UCSD-AML1 (cell line): ENCODE measurements around the gene AKNAD1.
"Not testable (repeated sequence)": the region's sequence is repeated elsewhere in the genome, so short reads cannot be mapped to it uniquely, and the experiment has no call there.

Source experiments
- DNase-seq: peaks from one replicate; lab custom pipeline; 2025; ENCODE audit not compliant: unreplicated experiment; lab: John Stamatoyannopoulos, UW

AKNAD1 gene, protein sequence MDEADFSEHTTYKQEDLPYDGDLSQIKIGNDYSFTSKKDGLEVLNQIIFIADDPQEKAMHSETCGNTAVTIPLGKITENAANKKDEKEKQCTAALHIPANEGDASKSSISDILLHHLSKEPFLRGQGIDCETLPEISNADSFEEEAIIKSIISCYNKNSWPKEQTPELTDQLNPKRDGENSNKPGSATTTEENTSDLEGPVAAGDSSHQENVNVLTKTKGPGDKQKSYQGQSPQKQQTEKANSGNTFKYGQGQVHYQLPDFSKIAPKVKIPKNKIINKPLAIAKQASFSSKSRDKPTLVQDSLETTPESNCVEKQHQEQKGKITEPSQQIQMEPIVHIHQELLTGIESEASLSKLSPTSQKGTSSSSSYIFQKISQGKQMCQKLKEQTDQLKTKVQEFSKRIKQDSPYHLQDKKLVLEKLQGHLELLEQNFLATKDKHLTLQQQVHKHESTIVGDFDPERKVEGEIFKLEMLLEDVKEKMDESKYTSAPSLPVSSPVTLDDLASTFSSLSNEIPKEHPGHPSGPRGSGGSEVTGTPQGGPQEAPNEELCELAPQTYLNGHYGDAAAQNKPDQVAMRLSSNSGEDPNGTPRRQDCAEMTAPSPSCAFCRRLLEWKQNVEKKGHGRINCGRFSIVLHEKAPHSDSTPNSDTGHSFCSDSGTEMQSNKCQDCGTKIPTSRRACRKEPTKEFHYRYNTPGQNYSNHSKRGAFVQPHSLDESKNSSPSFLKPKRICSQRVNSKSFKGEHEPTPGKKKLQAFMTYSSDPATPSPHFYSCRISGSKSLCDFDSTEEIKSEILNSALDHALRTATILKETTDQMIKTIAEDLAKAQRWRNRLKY

DNA sequence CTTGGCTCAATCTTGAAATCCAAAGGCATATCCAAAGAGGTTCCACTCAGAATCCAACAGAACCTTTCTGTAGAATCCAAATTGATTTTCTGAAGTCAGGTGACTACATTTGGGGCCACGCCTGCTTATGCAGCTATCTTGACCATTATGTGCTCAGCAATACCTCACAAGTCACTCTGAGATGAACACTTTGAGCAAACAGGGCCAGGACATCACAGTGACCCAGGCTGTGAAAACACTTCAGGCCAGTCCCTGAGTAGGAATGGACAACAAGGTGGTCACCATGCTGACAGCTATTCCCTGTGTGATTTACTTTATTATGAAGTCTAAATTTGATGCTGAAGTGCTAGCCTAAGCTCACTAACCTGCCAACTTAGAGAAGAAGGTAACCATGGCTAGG is at the start of gene AKNAD1:
Gene AKNAD1, minus strand, starts transcription at position 101 of the 400 bp plus-strand sequence. CDS start 4,430 bp downstream, outside the sequence.
- DNase-seq = no peak

DNA sequence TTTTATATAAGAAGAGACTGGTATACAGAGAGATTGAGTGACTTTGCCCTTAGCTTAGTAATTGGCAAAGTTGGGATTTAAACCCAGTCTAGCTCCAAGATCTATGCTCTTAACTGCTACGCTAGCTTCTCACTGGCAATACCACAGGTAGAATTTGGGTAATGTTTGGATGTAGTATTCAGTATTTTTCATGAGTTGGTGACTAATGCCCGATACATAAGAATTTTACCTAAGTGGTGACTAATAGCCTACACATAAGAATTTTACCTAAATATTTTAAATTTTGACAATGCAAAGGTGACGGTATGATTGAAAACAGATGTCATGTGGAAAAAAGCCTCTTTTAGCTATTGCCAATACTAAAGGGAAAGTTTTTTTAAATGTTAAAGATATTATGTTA is 44.2 kb upstream of the AKNAD1 start:
- DNase-seq = no peak

DNA sequence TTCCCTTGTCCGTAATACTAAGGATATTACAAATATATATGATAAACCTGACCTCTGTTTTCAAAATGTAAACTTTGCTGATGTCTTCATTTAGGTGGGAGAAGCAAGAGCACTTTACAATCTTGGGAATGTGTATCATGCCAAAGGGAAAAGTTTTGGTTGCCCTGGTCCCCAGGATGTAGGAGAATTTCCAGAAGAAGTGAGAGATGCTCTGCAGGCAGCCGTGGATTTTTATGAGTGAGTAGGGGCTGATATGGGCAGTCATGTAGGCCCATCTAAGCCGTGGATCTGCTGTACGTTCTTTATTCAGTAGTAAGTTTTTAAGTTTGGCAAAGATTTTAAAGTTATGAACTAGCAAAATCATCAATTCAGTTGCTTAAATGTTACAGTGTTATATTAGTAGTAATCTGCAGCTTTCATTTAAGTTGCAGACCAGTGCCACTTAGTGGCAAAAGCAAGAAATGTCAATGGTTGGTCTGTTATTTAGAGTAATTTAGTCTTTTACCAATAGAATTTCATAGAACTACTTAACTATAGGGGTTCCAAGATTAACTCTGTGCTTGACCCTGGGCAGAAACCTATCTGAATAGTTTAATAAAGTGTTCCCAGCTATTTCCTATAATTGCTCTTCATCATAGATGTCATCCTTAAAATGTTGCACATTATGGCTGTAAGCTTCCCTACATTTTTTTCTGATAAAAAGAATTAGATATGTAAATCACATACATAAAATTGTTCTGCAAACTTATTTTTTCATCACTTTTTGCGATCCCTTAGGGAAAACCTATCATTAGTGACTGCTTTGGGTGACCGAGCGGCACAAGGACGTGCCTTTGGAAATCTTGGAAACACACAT is 41.2 kb upstream of the AKNAD1 start:
- no peak for DNase-seq

DNA sequence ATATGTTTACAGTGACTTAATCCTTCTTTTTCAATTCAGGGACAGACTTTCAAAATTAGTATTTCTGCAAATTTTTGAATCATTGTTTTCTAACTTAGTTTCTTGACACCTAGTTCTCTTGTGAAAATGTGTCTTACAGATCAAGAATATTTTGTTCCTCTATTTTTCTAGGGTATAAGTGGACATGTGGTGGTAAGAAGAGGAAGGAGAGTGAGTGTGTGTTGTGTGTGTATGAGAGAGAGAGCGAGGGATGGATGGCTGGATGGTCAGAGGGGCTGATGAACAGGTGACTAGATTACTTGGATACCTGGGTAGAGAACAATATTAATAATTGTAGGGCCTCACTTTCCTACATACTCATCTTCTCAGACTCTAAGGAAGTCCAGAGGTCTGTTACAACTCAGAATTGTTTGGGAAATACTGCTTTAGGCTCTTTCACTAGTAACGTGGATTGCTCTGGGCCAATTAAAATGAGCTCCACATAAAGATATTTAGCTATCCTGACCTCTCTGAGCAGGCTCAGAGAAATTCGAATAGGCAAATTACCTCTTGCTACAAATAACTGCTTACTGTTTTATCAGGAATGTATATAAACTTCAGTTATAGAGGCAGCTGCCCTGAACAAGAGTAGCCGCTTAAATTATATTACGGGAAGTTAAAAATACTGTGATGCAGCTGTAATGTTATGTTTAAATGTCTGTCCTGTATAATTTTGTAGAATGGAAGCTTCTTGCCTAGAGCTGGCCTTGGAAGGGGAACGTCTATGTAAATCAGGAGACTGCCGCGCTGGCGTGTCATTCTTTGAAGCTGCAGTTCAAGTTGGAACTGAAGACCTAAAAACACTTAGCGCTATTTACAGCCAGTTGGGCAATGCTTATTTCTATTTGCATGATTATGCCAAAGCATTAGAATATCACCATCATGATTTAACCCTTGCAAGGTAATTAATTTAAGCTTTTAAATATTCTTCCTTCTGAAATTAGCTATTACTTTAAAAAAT is 39.6 kb upstream of the AKNAD1 start:
- DNase-seq = no peak

DNA sequence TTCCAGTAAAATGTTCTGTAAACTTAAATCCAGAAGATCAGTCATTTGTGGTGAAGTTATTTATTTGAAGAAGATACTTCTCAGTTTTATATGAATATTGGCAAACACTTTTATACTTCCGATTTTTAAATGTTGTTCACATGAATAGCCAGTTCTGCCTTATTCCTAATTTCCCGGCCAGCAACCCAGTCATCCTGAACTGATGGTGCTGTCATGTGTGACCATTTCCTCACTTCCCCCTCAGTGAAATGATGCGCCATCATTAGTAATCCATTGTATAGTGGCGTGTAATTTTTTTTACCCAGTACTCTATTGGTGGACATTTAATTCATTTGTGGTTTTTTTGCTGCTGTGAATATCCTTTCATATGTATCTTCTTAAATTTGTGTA is 36.2 kb upstream of the AKNAD1 start:
- DNase-seq = no peak

DNA sequence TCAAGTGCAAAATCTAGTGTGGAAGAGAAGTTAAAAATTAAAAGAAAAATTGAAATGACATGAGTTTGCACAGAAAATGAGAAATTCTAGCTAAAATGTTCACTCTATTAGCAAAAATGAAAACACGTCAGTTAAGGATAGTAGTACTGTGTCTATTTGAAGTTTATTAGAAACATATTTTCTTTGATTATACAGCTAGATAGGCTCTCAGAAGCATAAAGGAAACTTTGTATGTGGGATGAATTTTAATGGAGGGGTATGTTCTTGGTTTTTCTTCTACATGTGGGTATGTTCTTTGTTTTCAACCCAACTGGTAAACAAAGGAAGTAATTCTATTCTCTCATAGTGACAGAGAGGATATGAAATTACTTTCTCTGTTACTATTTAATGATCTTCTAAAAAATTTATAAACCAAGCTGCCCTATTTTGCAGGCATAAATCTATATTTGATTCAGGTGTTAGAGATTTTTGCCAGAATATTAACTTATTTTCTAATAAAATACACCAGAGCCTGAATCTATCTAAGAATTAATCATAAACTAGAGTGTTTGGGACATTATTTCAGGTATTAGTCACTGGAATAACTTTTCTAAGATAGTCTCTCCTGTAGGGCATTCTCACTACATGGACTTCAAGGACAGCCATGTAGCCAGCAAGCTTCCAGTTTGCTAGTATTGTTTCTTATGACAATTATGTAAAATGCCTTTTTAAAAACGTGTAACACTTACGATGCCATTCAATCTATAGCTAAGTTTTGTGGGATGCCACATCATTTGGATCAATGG is 35.7 kb upstream of the AKNAD1 start:
- DNase-seq = no peak

DNA sequence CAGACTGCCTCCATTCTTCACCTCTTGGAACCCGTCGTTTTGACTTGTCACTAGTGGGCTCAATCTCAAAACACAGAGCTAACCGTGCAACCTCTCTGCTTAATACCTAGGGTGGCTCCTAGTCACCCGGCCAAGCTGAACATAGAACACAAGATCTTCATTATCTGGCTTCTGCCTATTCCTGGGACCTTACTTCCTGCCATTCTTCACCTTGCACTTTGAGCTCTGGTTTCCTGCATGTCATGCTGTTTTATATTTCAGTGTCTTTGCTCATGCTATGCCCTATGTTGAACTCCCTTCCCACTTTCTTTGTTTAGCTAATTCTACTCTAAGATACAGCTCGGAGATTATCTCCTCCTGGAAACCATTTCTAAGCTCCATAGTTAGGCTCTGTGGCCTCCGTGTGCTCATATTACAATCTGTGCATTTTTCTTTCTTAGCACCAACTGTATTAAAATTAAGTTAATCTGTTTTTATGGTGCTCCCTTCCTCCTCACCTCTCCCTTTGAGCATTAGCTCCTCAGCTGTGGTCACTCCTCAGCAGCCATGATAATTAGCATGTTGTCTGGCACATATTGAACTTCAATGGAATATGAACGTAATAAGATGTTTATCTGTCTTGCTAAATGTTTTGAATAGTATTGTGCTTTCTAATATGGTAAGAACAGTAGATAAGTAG is 33.0 kb upstream of the AKNAD1 start:
- DNase-seq = no peak

DNA sequence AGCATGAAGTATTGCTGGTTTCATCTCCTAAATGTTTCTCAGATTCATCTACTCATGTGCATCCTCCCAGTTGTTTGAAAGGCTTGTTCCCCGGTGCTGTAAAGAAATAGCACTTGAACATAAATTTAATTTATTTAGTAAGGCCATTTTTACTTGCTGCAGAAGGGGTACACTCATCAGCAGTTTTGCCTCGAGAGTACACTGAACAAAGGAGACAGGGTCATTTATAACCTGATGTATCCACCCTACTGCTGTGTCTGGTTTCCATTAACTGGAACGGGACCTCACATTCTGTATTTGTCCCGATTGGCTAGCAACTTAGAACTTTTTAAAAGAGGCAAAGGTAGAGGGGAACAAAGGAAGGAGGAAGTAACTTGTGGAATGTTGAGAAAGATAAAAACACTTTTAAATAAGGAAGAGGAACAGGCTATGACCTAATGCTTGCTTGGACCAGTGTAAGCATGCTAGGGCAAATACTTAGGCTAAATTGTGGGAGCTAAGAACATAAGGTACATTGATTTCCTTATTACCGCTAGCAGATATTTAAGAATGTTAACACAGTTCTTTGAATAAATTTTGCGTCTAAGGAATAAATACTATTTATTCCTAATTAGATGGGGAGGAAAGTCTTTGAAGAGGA is 32.2 kb upstream of the AKNAD1 start:
- not testable (repeated sequence) for DNase-seq

DNA sequence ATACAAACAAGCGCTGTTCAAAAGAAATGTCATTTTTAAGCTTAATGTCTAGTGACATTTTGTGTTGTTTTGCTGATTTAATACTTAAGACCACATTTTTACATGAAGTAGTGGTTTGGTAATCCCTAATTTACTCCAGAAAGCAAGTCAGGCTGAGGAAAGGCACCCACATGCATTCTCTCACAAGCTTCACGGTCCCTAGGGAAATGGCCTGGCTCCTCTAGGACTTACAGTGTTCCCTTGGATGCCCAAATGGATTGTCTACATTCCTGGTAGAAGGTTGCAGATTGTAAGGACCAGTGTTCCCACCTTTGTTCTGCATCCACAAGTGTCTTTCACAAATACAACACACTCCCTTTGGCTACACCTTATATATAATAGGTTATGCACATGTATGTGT is 29.4 kb upstream of the AKNAD1 start:
- no peak for DNase-seq

DNA sequence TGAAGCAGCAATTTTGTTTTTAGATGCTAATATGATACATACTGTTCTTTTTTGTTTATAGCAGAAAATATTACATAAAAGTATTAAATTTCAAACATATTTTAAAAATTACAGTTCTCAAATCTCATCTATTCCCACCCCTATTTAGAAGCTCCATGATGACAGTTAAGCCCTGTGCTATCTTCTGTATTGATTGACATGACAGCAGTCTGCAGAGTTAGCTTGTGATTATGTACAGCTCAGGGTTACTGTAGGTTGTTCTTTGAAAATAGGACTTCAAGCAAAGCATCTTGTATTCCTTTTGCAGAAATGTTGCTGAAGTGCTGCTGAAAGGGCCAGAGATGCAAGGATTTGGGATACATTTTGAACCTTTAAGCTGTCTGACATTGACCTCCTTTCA is 28.1 kb upstream of the AKNAD1 start:
- no peak for DNase-seq

DNA sequence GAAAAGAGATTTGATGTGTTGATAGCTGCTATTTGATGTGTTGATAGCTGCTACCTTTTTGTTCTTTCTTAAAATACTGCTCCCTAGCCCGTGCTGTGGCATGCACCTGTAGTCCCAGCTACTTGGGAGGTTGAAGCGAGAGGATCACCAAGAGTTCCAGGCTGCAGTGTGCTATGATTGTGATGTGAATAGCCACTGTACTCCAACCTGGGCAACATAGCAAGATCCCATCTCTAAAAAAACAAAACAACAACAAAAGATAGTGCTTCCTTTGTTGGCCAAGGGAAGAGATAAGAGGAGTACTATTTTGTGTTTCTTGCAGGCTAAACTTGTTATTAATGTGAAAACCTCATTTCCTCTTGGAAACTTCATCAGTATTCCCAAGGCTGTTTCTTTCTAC is 25.9 kb upstream of the AKNAD1 start:
- no peak for DNase-seq

DNA sequence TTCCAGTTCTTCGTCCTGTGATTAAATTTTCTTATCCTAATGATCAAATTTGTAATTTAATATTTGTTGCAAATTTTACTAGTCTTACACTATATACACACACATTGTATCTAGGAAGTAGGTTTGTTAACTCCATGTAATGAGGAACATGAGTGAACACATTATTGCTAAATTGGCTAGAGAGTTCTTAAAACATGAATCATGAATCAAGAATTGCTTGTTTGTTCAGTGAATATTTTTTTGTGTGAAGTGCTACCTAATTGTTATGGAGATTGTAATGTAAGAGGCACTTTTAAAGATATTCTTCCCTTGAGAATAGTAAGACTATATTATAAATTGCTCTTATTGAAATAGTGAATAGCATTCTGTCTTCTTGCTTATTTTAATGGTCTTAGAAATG is 24.5 kb upstream of the AKNAD1 start:
- DNase-seq = no peak

DNA sequence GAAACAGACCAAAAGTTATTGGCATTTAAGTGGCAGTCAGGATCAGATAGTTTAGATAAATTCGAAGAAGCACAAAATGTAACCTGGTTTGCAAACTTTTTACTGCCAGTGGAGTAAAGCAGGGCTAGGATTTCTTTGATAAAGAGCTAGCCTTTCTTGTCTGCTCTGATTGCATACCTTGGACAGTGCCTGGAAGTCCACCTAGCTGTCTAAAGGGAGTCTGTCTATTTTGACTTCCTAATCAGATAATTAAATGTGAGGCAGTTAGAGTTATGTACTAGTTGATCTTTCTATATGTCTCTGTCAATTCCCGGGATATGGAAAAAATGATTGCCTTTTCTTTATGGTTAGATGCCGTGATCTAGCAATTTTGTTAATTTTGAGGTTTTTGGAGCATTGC is 24.0 kb upstream of the AKNAD1 start:
- DNase-seq = no peak

DNA sequence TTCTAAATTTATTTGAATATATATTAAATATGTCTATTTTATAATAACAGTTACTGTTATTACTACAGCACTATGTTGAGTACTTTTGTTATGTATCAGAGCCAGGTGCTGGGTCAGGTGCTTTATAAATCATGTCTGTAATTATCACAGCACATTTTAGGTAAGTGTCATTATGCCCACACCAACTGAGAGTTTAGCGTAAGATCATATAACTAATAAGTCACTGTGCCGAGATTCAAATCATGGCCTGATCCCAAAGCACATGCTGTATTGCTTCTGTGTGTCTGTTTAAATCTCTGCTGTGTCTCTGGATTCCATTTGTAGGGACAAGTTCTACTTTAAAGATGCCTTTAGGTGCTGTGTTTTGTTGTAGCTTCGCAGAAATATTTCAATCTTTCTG is 21.8 kb upstream of the AKNAD1 start:
- no peak for DNase-seq

DNA sequence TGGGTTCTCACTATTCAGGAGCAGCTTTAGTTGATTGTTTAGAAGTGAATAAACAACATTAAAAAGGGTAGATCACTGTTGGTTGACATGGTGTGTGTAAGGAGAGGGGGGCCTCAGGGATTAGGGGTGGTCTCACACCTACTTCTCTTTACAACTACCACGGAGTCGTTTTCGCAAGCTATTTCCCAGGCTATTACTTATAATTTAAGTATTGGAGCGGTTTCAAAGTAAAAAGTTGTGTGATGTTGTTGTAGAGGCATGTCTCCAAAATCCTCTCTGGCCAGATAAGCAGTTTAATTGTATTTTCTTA is 21.2 kb upstream of the AKNAD1 start:
- DNase-seq = no peak

DNA sequence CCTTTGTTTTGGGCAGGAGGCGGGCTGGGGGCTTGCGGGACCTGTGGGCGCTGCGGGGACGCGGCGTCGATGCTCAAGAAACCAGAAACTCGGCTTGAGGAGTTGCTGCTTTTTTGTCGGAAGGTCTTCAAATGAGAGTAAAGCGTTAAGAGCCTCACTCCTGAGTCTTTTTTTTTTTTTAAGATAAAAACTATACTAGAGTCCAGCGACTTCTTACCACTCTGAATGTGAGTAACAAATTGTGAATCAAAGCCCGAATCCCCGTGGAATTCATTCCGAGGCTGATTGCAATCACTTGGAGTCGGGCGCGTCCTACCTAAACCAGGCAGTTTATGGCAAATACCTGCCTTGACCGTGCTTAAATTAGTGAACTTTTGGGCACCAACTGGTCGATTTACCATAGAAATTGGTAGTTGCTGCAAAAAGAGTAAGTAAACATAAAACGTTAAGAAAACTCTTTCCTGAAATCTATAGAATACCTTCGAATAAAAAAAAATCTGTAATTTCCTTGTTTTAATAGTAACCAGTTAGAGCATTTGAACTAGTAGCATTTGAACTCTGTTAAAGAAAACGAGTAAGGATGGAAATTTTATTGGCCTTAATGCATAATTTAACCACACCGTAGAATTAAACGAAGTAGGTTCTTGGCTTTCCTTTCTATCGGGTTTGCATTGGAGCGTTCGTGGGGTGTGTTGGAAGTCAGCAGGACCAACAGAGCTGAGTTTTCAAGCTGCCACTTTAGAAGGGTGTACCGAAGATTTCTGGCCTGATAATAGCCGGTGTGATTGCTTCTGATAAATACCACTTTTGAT is 20.7 kb upstream of the AKNAD1 start:
- DNase-seq = no peak

DNA sequence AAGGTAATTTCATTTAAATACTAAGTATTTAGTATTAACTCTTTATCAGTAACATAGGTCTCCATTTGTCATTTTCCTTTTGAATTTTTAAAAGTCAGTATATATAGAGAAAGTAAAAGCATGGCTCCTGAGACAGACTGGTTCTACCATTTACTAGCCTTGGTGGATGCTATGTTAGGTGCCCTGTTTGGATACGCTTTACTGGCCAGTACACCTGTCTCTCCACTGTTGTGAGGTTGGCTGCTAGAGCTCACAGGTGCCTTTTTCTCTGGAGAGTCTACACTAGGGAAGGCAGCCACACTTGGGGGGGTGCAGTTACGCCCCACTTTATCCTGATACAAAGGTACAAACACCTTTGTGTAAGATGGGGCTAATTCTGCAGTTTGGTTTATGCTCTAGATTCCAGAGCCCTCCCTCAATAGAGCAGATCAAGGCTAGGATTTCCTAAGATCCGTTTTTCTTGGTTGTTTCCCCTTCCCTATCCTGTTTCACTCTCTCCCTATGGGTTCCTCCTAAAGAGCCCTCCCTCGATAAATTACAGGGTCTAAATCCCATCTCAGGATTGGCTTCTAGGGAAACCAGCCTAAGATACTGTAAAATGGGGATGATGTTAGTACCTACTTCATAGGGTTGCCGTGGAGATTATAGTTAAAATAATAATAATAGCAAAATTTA is 14.3 kb upstream of the AKNAD1 start:
- no peak for DNase-seq
